Retina (tissue), 1 donor: ENCODE measurements around the gene KIAA0586.
"Not testable (repeated sequence)": the region's sequence is repeated elsewhere in the genome, so short reads cannot be mapped to it uniquely, and the experiment has no call there.

Experiments
- DNase-seq: peaks from one replicate; pipeline ENCODE4 v3.0.0-alpha.2; 2016

Gene KIAA0586

GRCh38 chr14:58553959-58554358, 126.4 kb downstream of the KIAA0586 start:
- no peak for DNase-seq

- DNase-seq: no peak
Measured at GRCh38 chr14:58555647-58556046, 128.1 kb downstream of the KIAA0586 start.

DNA sequence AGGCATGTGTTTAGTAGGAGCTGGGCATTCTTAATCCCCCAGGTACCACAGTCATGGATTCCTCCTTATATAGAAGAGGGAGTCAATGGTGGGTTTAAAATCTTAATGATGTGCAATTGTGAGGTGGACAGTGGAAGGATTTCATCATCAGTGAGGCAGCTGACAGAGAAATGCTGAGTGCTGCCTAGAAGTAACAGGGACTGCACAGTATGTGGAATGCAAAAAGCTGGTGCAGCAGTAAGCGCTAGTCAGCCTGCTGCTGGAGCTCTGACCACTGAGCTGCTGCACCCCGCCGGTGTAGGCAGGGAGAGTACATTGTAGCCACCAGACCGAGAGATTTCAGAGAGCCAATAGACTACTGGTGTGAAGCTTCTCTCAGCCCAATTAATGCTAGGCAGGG, 129.7 kb downstream of the KIAA0586 start:
- no peak for DNase-seq

DNA sequence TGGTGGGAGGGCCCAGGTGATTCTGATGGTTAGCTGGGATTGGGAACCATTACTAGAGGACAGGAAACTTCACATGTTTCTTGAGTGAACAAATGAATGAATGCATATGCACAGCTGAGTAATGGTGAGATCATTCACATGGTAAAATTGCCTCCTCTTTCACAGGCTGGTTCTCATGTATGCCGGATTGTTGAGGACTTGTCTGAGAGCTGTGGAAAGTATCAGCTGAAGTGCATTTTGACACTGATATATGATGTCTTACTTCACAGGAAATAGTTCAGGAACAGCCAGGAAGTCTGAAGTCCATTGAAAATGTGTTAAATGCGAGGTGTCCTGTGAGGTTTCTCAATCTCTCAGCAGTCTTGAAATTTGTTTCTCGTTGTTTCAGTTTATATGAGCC, 132.7 kb downstream of the KIAA0586 start:
- DNase-seq: no peak

GRCh38 chr14:58562141-58562540, 134.6 kb downstream of the KIAA0586 start:
- DNase-seq: no peak

DNA sequence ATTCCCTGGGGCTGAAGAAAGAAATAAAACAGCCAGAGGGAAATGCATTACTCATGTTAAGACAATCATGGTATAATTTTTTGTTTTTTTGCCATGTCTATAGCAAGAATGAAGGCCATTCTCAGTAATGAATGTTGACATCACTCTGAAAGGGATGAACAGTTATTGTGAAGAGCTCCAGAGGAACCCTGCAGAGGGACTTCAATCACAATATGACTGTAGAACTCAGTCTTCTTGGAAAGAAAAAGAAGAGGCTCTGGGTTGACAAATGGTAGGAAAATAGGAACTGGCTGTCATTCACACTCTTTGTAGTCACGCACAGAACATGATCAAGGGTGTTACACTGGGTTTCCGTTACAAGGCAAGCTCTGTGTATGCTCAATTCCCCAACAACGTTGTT, 136.5 kb downstream of the KIAA0586 start:
- DNase-seq: peak; percentile 48

DNA sequence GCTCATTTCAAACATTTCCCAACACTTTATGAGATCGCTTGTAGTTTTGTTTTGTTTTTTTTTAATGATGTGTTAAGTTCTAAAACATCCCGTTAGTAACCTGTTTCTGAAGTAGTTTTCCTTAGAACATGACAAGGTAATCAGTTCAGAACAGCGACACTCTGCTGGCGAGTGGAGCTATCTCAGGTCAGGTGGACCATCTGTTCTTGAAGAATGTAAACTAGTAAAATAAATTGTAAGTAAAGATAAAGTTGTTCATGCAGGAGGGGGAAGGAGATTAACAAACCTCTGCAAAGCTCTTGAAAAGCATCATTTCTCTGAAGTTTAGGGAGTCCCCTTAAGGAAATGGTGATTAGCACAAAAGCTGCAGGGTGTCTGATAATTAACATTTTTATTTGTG, 138.3 kb downstream of the KIAA0586 start:
- DNase-seq: no peak

GRCh38 chr14:58566979-58567378, 139.5 kb downstream of the KIAA0586 start:
- no peak for DNase-seq

DNA sequence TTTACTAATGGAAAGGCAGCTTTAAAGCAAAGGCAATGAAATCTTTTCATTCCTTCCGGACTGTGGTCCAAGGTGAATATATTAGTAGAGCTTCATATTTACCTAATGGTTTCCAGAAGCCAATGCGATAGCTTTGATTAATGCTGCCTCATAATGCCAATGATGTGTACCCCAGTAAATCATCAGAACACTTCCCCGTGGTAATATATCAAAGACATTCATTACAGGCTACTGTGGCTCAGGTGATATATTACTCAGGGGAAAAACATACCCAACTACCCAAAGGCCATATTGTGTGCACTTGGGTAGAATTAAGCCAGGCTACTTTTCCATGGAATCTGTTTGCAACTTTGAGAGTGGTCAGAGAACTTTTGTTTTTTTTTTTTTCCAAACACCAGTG, 140.8 kb downstream of the KIAA0586 start:
- no peak for DNase-seq

DNA sequence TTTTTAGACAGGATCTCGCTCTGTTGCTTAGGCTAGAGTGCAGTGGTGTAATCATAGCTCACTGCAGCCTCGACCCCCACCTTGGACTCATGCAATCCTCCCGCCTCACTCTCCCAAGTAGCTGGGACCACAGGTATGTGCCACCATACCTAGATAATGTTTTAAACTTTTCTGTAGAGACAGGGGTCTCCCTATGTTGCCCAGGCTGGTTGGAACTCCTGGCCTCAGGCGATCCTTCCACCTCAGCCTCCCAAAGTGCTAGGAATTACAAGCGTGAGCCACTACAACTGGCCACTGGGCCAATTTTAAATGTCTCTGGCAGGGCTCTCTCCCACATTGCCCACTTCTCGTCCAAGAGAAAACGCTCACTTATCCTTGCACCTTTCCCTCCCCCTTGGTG, 143.7 kb downstream of the KIAA0586 start:
- DNase-seq: no peak

GRCh38 chr14:58571769-58572472, 144.4 kb downstream of the KIAA0586 start:
- DNase-seq: peak; percentile 24

DNA sequence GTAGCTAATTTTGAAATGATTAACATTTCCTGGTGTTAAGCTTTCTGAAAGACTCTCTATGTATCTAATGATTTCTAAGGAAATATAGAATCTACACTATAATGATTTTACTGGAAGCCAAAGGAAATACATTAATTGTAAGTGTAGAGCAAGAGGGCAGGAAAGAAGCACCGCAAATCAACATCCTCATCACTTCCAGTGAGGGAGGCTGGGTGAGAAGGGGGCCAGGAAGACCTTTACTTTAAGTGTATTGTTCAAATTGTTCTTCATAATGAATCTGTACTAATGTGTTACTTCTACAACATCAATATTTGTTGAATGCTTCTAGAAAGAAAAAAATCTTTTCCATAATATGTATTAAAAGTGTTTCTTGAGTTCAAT, 144.9 kb downstream of the KIAA0586 start:
- DNase-seq: no peak

DNA sequence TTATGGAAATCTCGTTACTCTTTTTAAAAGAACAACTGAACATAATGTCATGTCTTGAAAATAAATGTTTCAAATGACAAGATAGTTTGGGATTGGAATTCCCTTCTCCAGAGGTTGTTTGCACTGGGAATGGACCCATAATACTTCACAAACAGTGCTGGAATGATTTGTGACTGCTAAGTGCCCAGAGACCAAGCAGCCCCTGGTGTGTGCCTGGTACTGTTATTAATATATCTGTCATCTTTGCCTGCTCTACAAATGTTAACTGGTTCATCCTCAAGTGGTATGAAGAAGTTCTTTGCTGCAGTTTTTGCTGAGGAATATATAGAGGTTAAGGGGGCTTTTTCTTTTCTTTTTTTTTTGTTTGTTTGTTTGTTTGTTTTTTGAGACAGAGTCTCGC, 145.3 kb downstream of the KIAA0586 start:
- no peak for DNase-seq

- no peak for DNase-seq
Measured at GRCh38 chr14:58574623-58575022, 147.1 kb downstream of the KIAA0586 start.

DNA sequence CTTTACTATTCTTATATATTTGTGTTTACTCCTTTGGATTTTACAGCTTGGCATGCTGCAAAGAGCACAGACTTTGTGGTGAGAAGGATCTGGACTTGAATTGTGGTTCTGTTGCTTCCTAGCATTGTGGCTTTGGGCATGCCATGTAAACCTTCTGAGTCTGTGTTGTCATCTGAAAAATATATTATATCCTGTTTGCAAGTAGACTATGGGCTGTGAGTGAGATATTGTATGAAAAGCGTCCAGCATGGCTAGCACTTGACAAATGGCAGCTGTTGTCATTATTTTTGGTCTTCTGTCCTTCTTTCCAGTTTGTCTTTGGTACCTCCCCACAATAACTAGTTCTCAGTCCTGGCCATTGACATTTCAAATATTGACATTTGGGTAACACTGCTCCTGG, 148.4 kb downstream of the KIAA0586 start:
- no peak for DNase-seq

DNA sequence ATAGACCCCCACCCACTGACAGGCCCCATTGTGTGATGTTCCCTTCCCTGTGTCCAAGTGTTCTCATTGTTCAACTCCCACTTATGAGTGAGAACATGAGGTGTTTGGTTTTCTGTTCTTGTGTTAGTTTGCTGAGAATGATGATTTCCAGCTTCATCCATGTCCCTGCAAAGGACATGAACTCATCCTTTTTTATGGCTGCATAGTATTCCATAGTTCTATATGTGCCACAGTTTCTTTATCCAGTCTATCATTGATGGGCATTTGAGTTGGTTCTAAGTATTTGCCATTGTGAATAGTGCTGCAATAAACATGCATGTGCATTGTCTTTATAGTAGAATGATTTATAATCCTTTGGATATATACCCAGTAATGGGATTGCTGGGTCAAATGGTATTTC, 152.5 kb downstream of the KIAA0586 start:
- DNase-seq: not testable (repeated sequence)

DNA sequence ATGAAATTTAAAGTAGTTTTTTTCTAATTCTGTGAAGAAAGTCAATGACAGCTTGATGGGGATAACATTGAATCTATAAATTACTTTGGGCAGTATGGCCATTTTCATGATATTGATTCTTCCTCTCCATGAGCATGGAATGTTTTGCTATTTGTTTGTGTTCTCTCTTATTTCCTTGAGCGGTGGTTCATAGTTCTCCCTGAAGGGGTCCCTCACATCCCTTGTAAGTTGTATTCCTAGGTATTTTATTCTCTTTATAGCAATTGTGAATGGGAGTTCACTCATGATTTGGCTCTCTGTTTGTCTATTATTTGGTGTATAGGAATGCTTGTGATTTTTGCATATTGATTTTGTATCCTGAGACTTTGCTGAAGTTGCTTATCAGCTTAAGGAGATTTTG, 153.9 kb downstream of the KIAA0586 start:
- not testable (repeated sequence) for DNase-seq

DNA sequence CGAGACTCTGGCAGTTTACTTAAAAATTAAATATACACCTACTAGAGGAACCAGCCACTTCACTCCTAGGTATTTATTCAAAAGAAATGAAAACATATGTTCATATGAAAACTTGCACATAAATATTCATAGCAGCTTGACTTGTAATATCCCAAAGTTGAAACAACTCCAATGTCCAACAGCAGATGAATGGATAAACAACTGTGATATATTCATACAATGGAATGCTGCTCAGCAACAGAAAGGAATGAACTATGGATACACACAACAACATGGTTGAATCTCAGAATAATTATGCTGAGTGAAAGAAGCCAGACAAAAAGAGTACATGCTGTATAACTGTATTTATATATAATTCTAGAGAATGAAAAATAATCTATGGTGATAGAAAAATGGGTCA, 156.9 kb downstream of the KIAA0586 start:
- no peak for DNase-seq

DNA sequence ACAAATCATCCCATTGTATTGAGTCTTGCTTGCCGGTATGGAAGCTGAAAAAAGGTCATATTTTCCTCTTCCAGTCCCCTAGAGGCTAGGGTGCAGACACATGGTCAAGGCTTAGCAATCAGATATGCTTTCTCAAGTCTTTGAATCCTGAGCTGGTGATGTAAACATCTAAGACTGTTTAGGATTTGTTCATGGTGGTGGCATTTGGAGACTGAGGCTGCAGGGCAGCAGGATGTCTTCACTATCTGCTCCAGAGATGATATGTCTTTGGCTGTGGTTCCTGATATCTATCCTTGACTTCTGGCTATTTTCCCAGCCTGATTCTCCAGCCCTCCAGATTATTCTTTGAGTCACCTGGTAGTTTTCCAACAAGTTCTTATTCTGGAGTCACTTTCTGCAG, 159.8 kb downstream of the KIAA0586 start:
- DNase-seq: no peak

DNA sequence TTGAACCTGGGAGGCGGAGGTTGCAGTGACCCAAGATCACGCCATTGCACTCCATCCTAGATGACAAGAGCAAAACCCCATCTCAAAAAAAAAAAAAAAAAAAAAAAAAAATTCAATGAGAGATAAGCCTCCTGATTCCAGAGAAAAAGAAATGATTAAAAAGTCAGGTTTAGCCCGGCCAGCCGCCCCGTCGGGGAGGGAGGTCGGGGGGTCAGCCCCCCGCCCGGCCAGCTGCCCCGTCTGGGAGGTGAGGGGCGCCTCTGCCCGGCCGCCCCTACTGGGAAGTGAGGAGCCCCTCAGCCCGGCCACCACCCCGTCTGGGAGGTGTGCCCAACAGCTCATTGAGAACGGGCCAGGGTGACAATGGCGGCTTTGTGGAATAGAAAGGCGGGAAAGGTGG, 160.8 kb downstream of the KIAA0586 start:
- DNase-seq: not testable (repeated sequence)

GRCh38 chr14:58593977-58594376, 166.5 kb downstream of the KIAA0586 start:
- no peak for DNase-seq

DNA sequence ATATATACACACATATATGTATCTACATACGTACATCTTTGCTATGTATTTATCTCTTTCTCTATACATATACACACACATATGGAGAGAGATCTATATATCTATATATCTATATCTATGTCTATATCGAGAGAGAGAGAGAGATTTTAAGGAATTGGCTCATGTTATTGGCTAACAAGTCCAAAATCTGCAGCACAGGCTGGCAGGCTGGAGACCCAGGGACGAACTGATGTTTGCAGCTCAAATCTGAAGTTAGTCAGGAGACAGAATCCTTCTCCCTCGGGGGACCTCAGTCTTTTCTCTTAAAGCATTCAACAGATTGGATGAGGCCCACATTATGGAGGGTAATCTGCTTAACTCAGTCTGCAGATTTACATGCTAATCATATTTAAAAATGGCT, 169.5 kb downstream of the KIAA0586 start:
- DNase-seq: no peak

DNA sequence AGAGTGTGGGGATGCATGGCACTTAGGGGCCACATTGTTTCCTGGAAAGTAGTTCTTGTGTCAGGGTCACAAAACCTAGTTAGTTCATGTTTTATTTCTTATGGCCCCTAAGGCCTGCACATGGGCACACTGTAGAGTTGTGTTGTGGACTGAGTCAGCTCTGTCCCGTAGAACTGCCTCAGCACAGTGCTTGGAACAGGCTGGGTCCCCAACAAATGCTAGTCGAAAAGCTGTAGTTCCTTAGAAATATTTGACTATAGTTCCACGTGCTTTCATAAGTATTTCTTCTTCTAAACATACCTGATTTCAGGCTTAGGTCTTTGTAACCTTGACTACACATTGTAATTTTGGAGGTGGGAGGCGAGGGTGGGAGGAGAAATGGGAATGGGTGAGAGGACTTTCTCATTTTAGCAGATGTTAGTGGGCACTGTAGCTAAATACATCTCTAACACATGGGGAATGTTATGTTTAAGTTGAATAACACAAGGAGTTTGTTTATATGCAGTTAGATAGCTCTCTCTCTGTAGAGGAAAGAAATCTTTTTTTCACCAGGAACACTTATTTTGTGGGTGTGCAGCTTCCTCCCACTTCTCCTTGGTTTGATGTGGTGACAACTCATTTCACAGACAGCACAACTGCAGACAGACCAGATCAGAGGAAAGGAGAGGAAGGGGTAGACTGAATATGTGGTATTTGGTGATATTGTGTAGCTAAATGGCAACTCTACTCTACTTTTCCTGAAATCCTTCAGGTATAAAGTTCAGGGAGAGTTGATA, 170.7 kb downstream of the KIAA0586 start:
- no peak for DNase-seq

GRCh38 chr14:58598804-58599525, 171.4 kb downstream of the KIAA0586 start:
- no peak for DNase-seq
